HUES64 (cell line): ENCODE measurements around the gene IGSF23. TPM values are rescaled to one million over a fixed set of nuclear protein-coding genes. Genes with fewer than 3 reads are reported as not detected.

Source experiments
- H3K27ac ChIP-seq: 2 replicates; pipeline ENCODE4 v1.7.0; 2013; ENCODE audit warnings: low read depth, low read length, inconsistent platforms
- H3K27me3 ChIP-seq: 2 replicates; pipeline ENCODE4 v1.6.1; 2013; ENCODE audit warnings: mild to moderate bottlenecking, low read length; ENCODE audit not compliant: insufficient read depth
- H3K36me3 ChIP-seq: 2 replicates; pipeline ENCODE4 v1.6.1; 2013; ENCODE audit warnings: mild to moderate bottlenecking, low read length; ENCODE audit not compliant: insufficient read depth
- H3K4me1 ChIP-seq: 2 replicates; pipeline ENCODE4 v1.6.1; 2013; ENCODE audit warnings: mild to moderate bottlenecking, low read length, moderate library complexity; ENCODE audit not compliant: insufficient read depth
- H3K4me3 ChIP-seq: 2 replicates; pipeline ENCODE4 v1.5.1; 2013; ENCODE audit warnings: mild to moderate bottlenecking, low read length, moderate library complexity
- H3K9ac ChIP-seq: 2 replicates; pipeline ENCODE4 v1.6.1; 2013; ENCODE audit warnings: mild to moderate bottlenecking, low read depth, low read length
- H3K9me3 ChIP-seq: 2 replicates; pipeline ENCODE4 v1.6.1; 2013; ENCODE audit warnings: low read depth, low read length; ENCODE audit not compliant: insufficient read depth
- WGBS: fragments of 150-250, 120-280 bp; methylation state at CpG from one replicate; pipeline ENCODE4 v1.1.7; 2013; ENCODE audit warnings: missing lambda C conversion rate; 5-methylcytosine and 5-hydroxymethylcytosine counted together
- polyA plus RNA-seq, 2 experiments: library from polyadenylated mRNA; stranded (reverse); fragments of 50-300 nt; gene quantifications; one replicate each; pipeline ENCODE4 v1.2.3, GENCODE V29; 2013

Gene IGSF23, protein sequence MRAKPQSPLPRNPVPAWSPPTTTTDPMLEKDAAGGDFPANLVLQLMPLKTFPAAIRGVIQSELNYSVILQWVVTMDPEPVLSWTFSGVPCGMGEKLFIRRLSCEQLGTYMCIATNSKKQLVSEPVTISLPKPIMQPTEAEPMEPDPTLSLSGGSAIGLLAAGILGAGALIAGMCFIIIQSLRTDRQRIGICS
- not detected for polyA plus RNA-seq (2013, experiment 1 of 2)
- not detected for polyA plus RNA-seq (2013, experiment 2 of 2)

DNA sequence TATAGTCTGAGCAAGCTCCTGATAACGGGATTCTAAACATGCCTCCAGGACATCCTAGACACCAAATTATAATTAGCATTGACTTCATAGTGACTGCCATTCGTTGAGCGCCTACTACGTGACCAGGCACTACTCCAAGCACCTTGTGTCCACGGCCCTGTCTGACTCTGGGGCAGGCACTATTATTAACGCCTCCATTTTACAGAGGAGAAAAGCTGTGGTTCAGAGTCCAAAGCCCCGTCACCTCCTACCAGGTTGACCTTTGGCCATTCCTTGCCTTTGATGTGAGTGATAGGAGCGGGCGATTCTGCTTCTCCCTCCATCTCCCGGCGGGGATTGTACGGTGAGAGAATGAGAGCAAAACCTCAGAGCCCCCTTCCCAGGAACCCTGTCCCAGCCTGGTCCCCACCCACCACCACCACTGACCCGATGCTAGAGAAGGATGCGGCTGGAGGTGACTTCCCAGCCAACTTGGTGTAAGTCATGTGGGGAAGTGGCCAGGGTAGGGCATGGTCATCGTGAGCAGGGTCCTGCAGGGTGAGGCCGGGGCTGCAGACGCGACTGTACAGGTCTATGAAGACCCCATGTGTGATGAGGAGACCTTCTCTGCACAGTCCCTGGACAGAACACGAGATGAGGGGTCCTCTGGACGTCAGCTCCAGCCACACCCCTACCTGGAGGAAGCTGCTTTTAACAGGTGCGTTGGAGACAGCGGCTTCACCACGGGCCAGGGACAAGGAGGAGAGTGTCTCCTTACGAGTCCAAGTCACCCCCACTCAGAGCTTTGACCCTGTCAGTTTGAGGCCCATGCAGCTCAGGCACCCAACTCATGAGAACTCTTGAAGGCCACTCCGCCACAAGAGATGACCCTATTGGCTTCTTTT lies at the start of gene IGSF23:
TSS of gene IGSF23 (plus strand) at position 269 of the 884 bp plus-strand sequence. CDS start at position 352, 83 bp downstream.
- Histone ChIP-seq H3K27ac (no peak within 1 kb of the TSS), H3K4me3 (no peak within 1 kb of the TSS), H3K27me3 (no peaks in the 10 kb centered on the region), H3K9ac (no peak within 1 kb of the TSS), H3K36me3 (no peaks in the 10 kb centered on the region), H3K4me1 (peaks cover 2% of the 10 kb centered on the region; the same call in 1 of the 2 replicates), H3K9me3 (no peaks in the 10 kb centered on the region)
- 87% methylated on average over 25 of the region's 25 CpGs for WGBS

DNA sequence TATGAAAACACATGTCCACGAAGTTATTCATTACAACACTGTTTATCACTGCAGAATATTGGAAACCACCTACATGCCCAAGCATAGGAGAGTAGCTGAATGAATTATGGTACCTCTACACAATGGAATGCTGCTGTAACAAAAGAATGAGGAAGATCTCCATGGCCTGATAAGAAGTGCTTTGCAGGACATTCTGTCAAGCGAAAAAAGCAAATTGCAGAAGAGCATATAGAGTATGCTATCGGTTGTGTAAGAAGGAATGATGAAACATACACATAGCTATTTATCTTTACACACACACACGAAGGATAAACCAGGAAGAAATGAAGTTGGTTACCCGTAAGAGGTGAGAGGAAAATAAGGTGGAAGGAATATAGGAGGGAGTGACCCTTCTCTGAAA lies 46.4 kb upstream of the IGSF23 start:
- H3K4me3 ChIP-seq, result no peak overlapping the region
- no peaks in the 10 kb centered on the region for H3K4me1 ChIP-seq
- H3K9ac ChIP-seq, result no peak overlapping the region
- no peak overlapping the region for H3K27ac ChIP-seq
- 81% methylated on average over 3 of the region's 5 CpGs for WGBS
- H3K9me3 ChIP-seq, result no peaks in the 10 kb centered on the region
- peaks cover 4% of the 10 kb centered on the region; the same call in 1 of the 2 replicates for H3K27me3 ChIP-seq
- no peaks in the 10 kb centered on the region for H3K36me3 ChIP-seq

DNA sequence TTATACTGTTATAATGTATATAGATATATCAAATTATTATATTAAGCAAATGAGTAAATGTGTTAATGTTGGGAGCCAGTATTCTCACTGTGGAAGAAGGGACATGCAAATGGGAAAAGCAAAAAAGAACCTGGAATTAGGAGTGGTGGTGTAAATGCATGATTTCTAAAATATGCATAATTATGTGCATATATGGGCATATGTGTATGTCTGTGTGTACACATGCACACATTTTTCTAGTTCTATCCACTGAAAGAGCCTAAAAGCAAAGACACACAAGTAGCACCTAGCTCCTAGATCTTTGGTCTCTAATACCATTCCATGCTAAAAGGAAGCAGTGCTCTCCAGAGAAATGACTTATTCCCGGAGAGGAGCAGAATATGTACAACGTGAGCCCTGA lies 45.6 kb upstream of the IGSF23 start:
- no peaks in the 10 kb centered on the region for H3K9me3 ChIP-seq
- H3K27ac ChIP-seq, result no peak overlapping the region
- H3K27me3 ChIP-seq, result peaks cover 4% of the 10 kb centered on the region; the same call in 1 of the 2 replicates
- no peak overlapping the region for H3K4me3 ChIP-seq
- WGBS, result 76% methylated on average over 2 of the region's 2 CpGs
- H3K9ac ChIP-seq, result no peak overlapping the region
- H3K36me3 ChIP-seq, result no peaks in the 10 kb centered on the region
- H3K4me1 ChIP-seq, result no peaks in the 10 kb centered on the region

DNA sequence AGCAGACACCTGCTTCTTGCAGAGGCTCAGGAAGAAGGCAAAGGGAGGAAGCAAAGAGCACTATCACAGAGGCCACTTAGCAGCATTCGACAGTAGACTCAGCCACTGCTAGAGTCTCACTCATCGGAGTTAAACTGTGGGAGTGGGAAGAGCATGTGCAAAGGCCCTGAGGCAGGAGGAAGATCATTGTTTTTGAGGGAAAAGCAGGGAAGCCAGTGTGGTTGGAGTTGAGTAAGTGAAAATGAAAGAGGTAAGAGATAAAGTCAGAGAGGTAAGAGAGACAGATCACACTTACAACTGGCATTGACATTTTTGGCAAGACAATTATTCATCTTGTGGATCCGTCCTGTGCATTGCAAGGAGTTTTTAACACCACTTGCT lies 42.8 kb upstream of the IGSF23 start:
- H3K27ac ChIP-seq, result no peak overlapping the region
- no peaks in the 10 kb centered on the region for H3K4me1 ChIP-seq
- H3K27me3 ChIP-seq, result peaks cover 4% of the 10 kb centered on the region; the same call in 1 of the 2 replicates
- no peaks in the 10 kb centered on the region for H3K9me3 ChIP-seq
- H3K4me3 ChIP-seq, result no peak overlapping the region
- no peak overlapping the region for H3K9ac ChIP-seq
- H3K36me3 ChIP-seq, result no peaks in the 10 kb centered on the region
- WGBS, result 59% methylated on average over 3 of the region's 3 CpGs

DNA sequence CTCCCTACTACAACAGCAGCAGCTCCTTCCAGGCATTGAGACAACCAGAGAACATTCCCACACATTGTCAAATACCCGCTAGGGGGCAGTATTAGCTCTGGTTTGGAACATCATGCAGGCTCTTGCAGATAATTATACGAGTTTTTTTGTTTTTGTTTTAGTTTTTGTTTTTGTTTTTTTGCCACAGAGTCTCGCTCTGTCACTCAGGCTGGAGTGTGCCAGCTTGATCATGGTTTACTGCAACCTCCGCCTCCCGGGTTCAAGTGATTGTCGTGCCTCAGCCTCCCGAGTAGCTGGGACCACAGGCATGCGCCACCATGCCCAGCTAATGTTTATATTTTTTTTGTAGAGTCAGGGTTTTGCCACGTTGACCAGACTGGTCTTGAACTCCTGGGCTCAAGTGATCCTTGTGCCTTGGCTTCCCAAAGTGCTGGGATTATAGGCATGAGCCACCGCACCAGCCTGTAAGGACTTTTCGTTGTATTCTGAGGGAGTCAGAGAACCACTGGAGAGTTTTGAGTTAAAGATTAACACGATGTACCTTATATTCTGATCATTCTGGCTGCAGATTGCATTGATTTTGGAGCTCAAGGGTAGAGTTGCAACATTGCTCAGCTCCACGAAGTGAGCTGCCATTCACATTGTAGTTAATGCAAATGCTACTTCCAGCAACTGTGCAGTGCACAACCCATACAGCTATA lies 42.2 kb upstream of the IGSF23 start:
- Histone ChIP-seq H3K4me3 (no peak overlapping the region), H3K36me3 (no peaks in the 10 kb centered on the region), H3K27ac (no peak overlapping the region), H3K9me3 (no peaks in the 10 kb centered on the region), H3K9ac (no peak overlapping the region), H3K27me3 (peaks cover 4% of the 10 kb centered on the region; the same call in 1 of the 2 replicates), H3K4me1 (no peaks in the 10 kb centered on the region)
- WGBS, result 64% methylated on average over 13 of the region's 13 CpGs

DNA sequence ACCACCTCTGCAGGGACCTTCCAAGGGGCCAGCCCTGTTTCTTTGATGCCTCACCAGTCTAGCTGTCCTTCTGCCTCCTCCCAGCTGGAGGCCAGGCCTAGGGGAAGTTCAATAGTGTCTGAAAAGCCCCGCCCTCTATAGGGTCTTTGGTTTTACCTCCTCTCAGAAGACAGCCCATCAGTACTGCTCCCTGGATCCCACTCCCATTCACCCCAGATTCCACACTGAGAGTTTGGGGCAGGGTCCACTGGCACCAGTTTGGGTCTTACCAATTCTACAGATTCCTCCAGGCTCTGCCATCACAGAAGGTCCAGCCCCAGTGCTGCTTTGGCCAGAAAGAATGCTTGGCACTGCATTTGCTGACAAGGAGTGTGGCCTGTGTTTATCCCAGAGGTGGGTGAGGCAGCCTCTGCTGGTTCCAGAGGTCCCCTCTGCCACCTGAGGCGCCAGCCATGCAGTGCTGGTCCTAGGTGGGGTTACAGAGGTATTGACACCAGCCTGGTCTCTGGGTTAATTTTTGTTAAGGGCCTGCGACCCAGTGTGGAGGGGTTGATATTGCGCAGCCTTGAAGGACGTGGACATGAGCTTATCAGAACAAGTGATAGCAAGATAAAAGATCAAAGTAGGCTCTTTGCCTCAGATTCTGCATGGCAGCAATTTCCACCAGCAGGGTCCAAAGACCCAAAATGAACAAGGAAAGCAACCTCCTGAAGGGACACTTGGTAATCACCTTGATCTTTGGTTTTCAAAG lies 41.4 kb upstream of the IGSF23 start:
- H3K9me3 ChIP-seq, result no peaks in the 10 kb centered on the region
- H3K27ac ChIP-seq, result no peak overlapping the region
- H3K4me1 ChIP-seq, result no peaks in the 10 kb centered on the region
- H3K9ac ChIP-seq, result no peak overlapping the region
- H3K36me3 ChIP-seq, result no peaks in the 10 kb centered on the region
- peaks cover 2% of the 10 kb centered on the region; the same call in 1 of the 2 replicates for H3K27me3 ChIP-seq
- no peak overlapping the region for H3K4me3 ChIP-seq
- 91% methylated on average over 5 of the region's 5 CpGs for WGBS

DNA sequence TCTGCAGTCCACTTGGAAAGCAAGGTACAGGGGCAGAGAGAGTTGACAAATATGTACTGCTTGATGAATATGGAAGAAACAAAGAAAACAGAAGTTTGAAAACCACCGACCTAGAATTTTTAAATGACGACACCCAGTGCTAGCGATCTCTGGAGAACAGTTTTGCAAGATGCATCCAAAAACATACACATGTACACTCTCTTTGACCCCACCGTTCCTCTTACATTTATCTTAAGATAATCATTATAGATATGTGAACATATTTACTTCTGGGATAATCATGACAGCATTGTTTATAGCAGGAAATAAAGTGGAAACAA lies 40.8 kb upstream of the IGSF23 start:
- Histone ChIP-seq H3K4me3 (no peak overlapping the region), H3K9me3 (no peaks in the 10 kb centered on the region), H3K27me3 (no peaks in the 10 kb centered on the region; the same call in 1 of the 2 replicates), H3K4me1 (no peaks in the 10 kb centered on the region), H3K9ac (no peak overlapping the region), H3K36me3 (no peaks in the 10 kb centered on the region), H3K27ac (no peak overlapping the region)
- WGBS, result 100% methylated on average over 3 of the region's 4 CpGs

DNA sequence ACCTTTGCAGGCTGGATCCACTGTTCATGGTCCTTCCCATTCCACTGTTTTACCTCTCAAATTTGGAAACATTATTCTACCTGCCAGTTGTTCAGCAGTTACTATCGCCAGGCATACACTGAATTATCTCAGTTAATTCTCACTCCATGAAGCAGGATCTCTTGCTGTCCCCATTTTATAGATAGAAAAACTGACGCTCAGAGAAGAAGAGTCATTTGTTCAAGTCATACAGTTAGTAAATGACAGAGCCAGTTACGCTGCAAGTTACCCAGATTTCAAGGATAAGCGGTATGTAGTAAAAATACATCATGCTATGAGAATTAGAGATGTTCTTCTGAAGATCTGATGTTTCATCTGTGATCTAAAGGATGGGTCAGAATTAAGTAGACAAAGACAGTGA lies 40.2 kb upstream of the IGSF23 start:
- no peak overlapping the region for H3K9ac ChIP-seq
- no peak overlapping the region for H3K27ac ChIP-seq
- H3K27me3 ChIP-seq, result no peaks in the 10 kb centered on the region
- no peaks in the 10 kb centered on the region for H3K4me1 ChIP-seq
- no peaks in the 10 kb centered on the region for H3K36me3 ChIP-seq
- 97% methylated on average over 4 of the region's 4 CpGs for WGBS
- no peaks in the 10 kb centered on the region for H3K9me3 ChIP-seq
- H3K4me3 ChIP-seq, result no peak overlapping the region

DNA sequence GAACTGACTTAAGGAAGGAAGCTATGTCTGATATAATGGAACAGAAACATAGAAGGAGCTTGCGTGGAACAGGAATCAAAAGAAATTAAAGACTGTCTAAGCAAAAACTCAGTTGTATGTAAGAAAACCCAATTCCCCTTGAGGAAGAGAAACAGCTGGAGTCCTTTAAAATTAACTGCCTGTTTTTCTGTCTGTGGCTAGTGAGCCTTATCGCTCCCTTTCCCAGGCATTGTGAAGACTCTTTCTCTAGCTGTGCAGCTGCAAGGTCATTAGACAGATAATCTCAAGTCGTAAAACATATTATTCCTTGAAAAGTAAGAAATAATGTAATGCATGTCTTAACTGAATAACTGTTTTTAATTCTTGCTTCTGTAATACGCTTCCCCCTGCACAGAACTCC lies 39.7 kb upstream of the IGSF23 start:
- no peaks in the 10 kb centered on the region for H3K36me3 ChIP-seq
- no peak overlapping the region for H3K9ac ChIP-seq
- no peaks in the 10 kb centered on the region for H3K4me1 ChIP-seq
- no peaks in the 10 kb centered on the region for H3K9me3 ChIP-seq
- H3K27me3 ChIP-seq, result no peaks in the 10 kb centered on the region
- 92% methylated on average over 3 of the region's 4 CpGs for WGBS
- no peak overlapping the region for H3K27ac ChIP-seq
- no peak overlapping the region for H3K4me3 ChIP-seq

DNA sequence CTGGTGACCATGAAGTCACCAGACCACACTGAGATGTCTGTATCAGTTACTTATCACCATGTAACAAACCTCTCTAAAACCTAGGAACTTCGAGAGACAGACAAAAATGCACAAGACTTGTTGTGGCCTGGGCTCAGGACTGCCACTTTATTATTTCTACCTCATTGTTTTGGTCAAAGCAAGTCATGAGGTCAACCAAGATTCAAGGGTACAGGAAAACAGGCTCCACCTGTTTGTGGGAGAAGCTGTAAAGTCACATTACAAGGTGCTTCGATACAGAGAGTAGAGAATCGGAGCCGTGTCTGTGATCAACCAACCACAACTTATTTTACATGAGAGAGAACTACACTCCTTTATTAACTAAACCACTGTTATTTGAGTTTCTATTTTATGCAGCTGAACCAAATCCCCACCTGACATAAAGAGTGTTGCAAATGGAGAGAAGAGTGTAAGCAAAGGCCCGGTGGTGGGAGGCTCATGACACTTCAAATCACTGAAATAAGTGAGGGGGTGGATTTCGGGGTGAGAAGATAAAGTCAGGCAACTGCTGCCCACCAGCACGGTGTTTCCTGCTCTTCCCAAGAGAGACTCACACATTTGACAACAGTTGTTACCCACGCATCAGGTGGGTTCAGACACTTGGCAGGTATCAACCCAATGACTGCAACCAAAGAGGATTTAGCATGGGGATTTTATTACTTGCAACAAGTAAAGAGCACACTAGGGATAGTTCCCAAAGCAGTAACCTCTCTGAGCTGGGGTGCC lies 39.0 kb upstream of the IGSF23 start:
- no peaks in the 10 kb centered on the region for H3K27me3 ChIP-seq
- no peak overlapping the region for H3K4me3 ChIP-seq
- H3K9ac ChIP-seq, result no peak overlapping the region
- H3K4me1 ChIP-seq, result no peaks in the 10 kb centered on the region
- H3K36me3 ChIP-seq, result no peaks in the 10 kb centered on the region
- H3K27ac ChIP-seq, result no peak overlapping the region
- H3K9me3 ChIP-seq, result no peaks in the 10 kb centered on the region
- 92% methylated on average over 8 of the region's 8 CpGs for WGBS
